ENCODE data around the gene KLHL9.
"Not testable (repeated sequence)": the region's sequence is repeated elsewhere in the genome, so short reads cannot be mapped to it uniquely, and the experiment has no call there.

KLHL9 gene, protein sequence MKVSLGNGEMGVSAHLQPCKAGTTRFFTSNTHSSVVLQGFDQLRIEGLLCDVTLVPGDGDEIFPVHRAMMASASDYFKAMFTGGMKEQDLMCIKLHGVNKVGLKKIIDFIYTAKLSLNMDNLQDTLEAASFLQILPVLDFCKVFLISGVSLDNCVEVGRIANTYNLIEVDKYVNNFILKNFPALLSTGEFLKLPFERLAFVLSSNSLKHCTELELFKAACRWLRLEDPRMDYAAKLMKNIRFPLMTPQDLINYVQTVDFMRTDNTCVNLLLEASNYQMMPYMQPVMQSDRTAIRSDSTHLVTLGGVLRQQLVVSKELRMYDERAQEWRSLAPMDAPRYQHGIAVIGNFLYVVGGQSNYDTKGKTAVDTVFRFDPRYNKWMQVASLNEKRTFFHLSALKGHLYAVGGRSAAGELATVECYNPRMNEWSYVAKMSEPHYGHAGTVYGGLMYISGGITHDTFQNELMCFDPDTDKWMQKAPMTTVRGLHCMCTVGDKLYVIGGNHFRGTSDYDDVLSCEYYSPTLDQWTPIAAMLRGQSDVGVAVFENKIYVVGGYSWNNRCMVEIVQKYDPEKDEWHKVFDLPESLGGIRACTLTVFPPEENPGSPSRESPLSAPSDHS

DNA sequence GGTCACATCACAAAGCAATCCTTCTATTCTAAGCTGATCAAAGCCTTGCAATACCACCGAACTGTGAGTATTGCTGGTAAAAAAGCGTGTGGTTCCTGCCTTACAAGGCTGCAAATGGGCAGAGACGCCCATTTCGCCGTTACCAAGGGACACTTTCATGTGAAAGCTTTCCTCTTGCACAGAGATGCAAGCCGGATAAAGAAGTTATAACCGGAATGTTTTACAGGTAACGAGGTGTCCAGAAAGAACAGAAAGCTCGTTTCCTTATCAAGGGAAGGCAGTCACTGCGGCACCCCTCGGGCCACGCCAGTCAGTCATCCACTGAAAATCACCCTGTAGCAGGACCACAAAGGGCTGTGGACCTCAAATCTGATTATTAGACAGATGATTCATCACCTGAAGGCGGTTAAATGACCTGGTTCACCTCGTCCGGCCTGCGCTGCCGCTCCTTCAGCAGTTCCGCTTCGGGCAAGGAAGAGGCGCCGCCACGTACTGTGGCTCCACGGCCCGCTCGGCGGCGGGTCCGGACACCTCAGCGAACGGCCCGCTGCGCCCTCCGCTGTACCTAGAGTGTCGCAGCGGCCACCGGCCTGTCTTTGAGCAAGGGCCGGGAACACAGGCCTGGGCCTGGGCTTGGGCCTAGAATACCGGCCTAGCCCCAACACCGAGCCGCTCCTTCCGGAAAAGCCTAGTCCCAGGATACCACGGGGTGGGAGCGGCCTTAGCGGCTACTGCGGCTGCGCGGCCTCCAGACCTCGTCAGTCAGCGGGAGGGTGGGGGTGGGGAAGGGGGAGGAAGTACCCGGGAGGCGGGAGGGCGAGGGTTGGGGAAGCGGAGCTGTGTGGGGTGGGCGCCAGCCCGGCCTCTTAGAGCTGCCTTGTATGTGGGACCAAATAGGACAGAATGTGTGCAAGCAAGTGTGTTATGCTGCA, at the start of gene KLHL9:
Gene KLHL9 (minus strand): TSS at position 704 of the 932 bp plus-strand sequence. CDS start 545 bp downstream, at position 159.
- Histone ChIP-seq H3K4me3 (replicated peaks; ENCODE audit: low read depth, low read length) (peak within 1 kb of the TSS; percentile 92), H3K27me3 (replicated peaks; ENCODE audit: control insufficient read depth, insufficient read depth, low read length) (no peaks in the 10 kb centered on the region), H3K36me3 (ENCODE audit: control insufficient read depth, insufficient read depth, low read length) (peaks cover 2% of the 10 kb centered on the region)
- peak; percentile 93 for DNase-seq (ENCODE audit: extremely low read depth, insufficient read length)
- TF ChIP-seq, protein P1, sequence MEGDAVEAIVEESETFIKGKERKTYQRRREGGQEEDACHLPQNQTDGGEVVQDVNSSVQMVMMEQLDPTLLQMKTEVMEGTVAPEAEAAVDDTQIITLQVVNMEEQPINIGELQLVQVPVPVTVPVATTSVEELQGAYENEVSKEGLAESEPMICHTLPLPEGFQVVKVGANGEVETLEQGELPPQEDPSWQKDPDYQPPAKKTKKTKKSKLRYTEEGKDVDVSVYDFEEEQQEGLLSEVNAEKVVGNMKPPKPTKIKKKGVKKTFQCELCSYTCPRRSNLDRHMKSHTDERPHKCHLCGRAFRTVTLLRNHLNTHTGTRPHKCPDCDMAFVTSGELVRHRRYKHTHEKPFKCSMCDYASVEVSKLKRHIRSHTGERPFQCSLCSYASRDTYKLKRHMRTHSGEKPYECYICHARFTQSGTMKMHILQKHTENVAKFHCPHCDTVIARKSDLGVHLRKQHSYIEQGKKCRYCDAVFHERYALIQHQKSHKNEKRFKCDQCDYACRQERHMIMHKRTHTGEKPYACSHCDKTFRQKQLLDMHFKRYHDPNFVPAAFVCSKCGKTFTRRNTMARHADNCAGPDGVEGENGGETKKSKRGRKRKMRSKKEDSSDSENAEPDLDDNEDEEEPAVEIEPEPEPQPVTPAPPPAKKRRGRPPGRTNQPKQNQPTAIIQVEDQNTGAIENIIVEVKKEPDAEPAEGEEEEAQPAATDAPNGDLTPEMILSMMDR (IDR thresholded peaks at IDR 0.05; ENCODE audit: insufficient read depth, low read length, poor library complexity, severe bottlenecking), result peak; percentile 16

DNA sequence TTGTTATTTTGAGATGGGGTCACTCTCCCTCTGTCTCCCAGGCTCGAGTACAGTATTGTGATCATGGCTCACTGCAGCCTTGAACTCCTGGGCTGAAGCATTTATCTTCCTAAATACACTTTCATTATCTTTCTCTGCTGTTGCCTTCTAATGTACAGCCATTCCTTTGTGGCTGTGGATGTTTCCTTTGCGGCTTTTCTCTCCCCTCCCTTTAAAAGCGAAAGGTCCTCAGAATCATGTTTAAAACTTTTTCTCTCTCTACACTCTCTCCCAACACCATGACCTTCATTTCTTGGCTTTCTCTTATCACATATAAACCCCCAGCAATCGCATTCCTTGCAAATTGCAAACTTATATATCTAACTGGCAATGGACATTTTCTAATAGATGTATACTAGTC, 48.4 kb upstream of the KLHL9 start:
- H3K36me3 ChIP-seq (ENCODE audit: control insufficient read depth, insufficient read depth, low read length), result no peaks in the 10 kb centered on the region
- TF ChIP-seq, protein P1 (IDR thresholded peaks at IDR 0.05; ENCODE audit: insufficient read depth, low read length, poor library complexity, severe bottlenecking), result no peak
- H3K27me3 ChIP-seq (replicated peaks; ENCODE audit: control insufficient read depth, insufficient read depth, low read length), result no peaks in the 10 kb centered on the region
- H3K4me3 ChIP-seq (replicated peaks; ENCODE audit: low read depth, low read length), result no peak overlapping the region
- DNase-seq (ENCODE audit: extremely low read depth, insufficient read length), result no peak

DNA sequence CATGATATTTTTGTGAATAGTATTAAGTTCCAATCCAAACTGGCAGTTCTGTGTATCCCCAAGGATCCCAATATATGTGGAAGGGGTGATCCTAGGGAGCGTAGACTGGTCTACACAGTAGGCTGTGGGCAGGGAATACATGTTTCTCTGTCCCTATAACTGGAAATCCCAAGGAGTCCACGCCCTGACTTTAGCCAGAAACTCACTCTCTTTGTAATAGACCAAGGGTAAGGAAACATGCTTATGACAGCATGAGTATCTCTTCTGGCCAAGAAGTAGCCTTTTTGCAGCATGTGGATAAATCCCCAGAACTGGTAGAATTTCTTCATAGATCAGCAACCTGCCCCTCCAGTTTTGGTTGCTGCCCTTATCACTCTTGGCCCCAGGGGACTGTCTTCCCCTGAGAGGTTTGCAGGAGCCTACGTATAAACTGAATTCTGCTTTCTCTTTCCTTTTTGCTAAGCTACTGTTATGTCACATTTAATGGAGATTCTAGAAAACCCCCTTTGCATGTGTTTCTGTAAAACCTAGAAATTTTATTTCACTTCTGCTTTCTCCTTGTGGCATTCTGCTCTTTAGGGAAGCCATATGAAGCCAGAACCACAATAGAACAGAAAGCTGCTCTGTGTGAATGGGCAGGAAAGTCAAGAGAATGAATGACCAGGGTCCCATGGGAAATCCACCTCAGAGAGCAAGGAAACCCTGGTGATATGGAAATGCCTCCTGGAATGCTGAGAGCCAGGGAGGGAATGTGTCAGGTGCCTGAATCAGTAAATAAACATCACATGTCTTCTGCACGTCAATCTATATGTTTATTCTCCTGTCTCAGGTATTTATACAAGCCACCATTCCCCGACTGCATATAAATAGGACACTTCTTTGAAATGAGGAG, 46.5 kb upstream of the KLHL9 start:
- TF ChIP-seq, protein P1 (IDR thresholded peaks at IDR 0.05; ENCODE audit: insufficient read depth, low read length, poor library complexity, severe bottlenecking), result no peak
- H3K36me3 ChIP-seq (ENCODE audit: control insufficient read depth, insufficient read depth, low read length), result no peaks in the 10 kb centered on the region
- H3K4me3 ChIP-seq (replicated peaks; ENCODE audit: low read depth, low read length), result peak overlapping the region; percentile 40
- no peaks in the 10 kb centered on the region for H3K27me3 ChIP-seq (replicated peaks; ENCODE audit: control insufficient read depth, insufficient read depth, low read length)
- DNase-seq (ENCODE audit: extremely low read depth, insufficient read length), result peak; percentile 75

DNA sequence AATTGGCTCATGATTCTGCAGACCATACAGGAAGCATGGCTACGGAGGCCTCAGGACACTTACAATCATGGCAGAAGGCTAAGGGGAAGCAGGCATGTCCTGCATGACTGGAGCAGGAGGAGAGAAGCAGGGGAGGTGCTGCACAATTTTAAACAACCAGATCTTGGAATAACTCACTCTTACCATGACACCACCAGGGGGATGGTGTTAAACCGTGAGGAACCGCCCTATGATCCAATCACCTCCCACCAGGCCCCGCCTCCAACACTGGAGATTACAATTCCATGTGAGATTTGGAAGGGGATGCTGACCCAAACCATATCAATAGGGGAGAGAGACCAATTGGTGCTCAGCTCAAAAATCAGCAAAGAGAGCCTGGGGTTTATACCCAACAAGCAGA, 36.3 kb upstream of the KLHL9 start:
- not testable (repeated sequence) for DNase-seq (ENCODE audit: extremely low read depth, insufficient read length); H3K27me3 ChIP-seq (replicated peaks; ENCODE audit: control insufficient read depth, insufficient read depth, low read length); H3K36me3 ChIP-seq (ENCODE audit: control insufficient read depth, insufficient read depth, low read length); H3K4me3 ChIP-seq (replicated peaks; ENCODE audit: low read depth, low read length)

DNA sequence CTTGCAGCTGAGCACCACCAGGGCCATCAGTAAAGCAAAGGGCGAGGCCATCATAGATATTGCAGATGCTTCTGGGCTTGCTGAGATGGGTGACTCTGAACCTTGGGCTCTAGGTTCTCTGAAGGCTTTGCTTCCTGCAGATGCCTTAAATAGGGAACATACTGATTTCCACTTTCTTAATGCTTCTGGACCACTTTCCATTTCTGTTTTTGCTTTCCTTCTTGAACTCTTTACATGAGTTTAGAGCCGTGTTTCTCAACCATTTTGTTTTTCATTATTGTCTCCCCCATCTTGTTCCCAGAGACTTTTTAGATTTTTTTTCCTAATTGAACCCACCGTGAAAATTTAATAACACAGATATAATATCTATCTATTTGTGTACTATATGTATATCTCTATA, 32.8 kb upstream of the KLHL9 start, which contains the start of gene IFNA13:
Gene IFNA13 (minus strand): TSS at position 101 of the 400 bp plus-strand sequence. CDS start 47 bp downstream, at position 54.
- H3K27me3 ChIP-seq (replicated peaks; ENCODE audit: control insufficient read depth, insufficient read depth, low read length), result no peaks in the 10 kb centered on the region

DNA sequence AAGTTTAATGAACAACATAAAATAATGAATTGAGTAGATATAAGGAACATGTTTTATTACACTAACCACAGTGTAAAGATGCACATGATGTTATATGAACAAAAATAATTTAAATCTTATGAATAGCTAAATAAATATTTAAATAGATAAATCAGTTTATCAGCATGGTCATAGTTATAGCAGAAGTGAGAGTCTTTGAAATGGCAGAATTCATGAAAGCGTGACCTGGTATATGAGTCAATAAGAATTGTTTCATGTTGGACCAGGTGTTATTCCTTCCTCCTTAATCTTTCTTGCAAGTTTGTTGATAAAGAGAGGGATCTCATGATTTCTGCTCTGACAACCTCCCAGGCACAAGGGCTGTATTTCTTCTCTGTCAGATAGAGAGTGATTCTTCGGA, 32.0 kb upstream of the KLHL9 start:
- not testable (repeated sequence) for H3K4me3 ChIP-seq (replicated peaks; ENCODE audit: low read depth, low read length); H3K36me3 ChIP-seq (ENCODE audit: control insufficient read depth, insufficient read depth, low read length); H3K27me3 ChIP-seq (replicated peaks; ENCODE audit: control insufficient read depth, insufficient read depth, low read length)
- peak; percentile 41 for DNase-seq (ENCODE audit: extremely low read depth, insufficient read length)

More for the DNA sequence above, 32.8 kb upstream of the KLHL9 start, which contains the start of gene IFNA13:
- Histone ChIP-seq H3K4me3 (replicated peaks; ENCODE audit: low read depth, low read length) (no peak within 1 kb of the TSS), H3K36me3 (ENCODE audit: control insufficient read depth, insufficient read depth, low read length) (no peaks in the 10 kb centered on the region)
- no peak for DNase-seq (ENCODE audit: extremely low read depth, insufficient read length)
- TF ChIP-seq, protein P1 (IDR thresholded peaks at IDR 0.05; ENCODE audit: insufficient read depth, low read length, poor library complexity, severe bottlenecking), result no peak

Data from GM06990 (cell line).